ENCODE results near the gene KCNQ1. TPM values are rescaled to one million over a fixed set of nuclear protein-coding genes. Genes with fewer than 3 reads are reported as not detected.

Gene KCNQ1
- total and polyA plus RNA-seq, 2 of the 13 experiments (the other 11 are each of a cell fraction or from before 2014, with no cell fraction given): 0.02 to 0.08 TPM

- TF ChIP-seq ZNF687 (CRISPR knock-in tag; IDR thresholded peaks at IDR 0.05) (peak; percentile 66; the same call in 1 of the 2 replicates), BHLHE40 (IDR thresholded peaks at IDR 0.05; ENCODE audit: low read length) (peak; percentile 18; the same call in 1 of the 2 replicates), NR2F2 (IDR thresholded peaks at IDR 0.05; ENCODE audit: borderline replicate concordance, low read depth) (no peak), ZNF841 (CRISPR knock-in tag; IDR thresholded peaks at IDR 0.05; ENCODE audit: borderline replicate concordance) (no peak), ZC3H4 (CRISPR knock-in tag; IDR thresholded peaks at IDR 0.05; ENCODE audit: borderline replicate concordance) (peak; percentile 47; the same call in 1 of the 2 replicates), ARID5B (CRISPR knock-in tag; IDR thresholded peaks at IDR 0.05) (peak; percentile 37), NR2F1 (CRISPR knock-in tag; IDR thresholded peaks at IDR 0.05) (0 out of 4 replicates have a peak, but pooled peaks of 1 of the 2 experiments have one; percentile 19), ZNF781 (CRISPR knock-in tag; IDR thresholded peaks at IDR 0.05; ENCODE audit: borderline replicate concordance, not compliant biosample characterization) (no peak), ZNF567 (CRISPR knock-in tag; IDR thresholded peaks at IDR 0.05; ENCODE audit: borderline replicate concordance) (0 out of 2 replicates have a peak, but pooled peaks have one; percentile 22), HOXA5 (CRISPR knock-in tag; IDR thresholded peaks at IDR 0.05) (0 out of 2 replicates have a peak, but pooled peaks have one; percentile 17), TFAP4 (IDR thresholded peaks at IDR 0.05; ENCODE audit: borderline replicate concordance, low read depth) (peak; percentile 30; the same call in 1 of the 2 replicates), ZNF816 (CRISPR knock-in tag; IDR thresholded peaks at IDR 0.05; ENCODE audit: borderline replicate concordance) (peak; percentile 54; the same call in 1 of the 2 replicates), HMGXB3 (CRISPR knock-in tag; IDR thresholded peaks at IDR 0.05; ENCODE audit: borderline replicate concordance) (no peak)
These were observed 255.8 kb downstream of the KCNQ1 start (continued) for GRCh38 chr11:2700415-2701211.

Data from HepG2 (cell line).